ENCODE data around the gene CCL23.

- TF ChIP-seq CTCF (IDR thresholded peaks at IDR 0.05) (no peak), POLR2A (IDR thresholded peaks at IDR 0.05) (no peak)
Measured at GRCh38 chr17:35991075-35991474, 26.7 kb downstream of the CCL23 start.
